ENCODE data around the gene RPLP2. TPM values are rescaled to one million over a fixed set of nuclear protein-coding genes. Genes with fewer than 3 reads are reported as not detected.

The RPLP2 gene
- total and polyA plus RNA-seq, 2 of the 4 experiments (the other 2 are of a cell fraction): 59.9 to 1,897 TPM

- Histone ChIP-seq H2BK20ac (ENCODE audit: low read depth, low read length) (no peak overlapping the region), H3K9ac (ENCODE audit: low read depth, low read length) (no peak overlapping the region), H3K4me3 (ENCODE audit: insufficient read depth, low read depth, low read length) (no peak overlapping the region), H4K8ac (ENCODE audit: low read depth in 2 of 2, low read length in 2 of 2) (no peak overlapping the region), H3K4me2 (ENCODE audit: low read depth, low read length) (no peak overlapping the region), H3K4ac (ENCODE audit: low read depth, low read length) (no peak overlapping the region), H3K56ac (ENCODE audit: extremely low read depth, insufficient read depth, low read length) (no peak overlapping the region), H3K27me3 (ENCODE audit: control insufficient read depth, insufficient read depth, low read length) (no peaks in the 10 kb centered on the region), H4K91ac (ENCODE audit: insufficient read depth, low read depth, low read length) (no peak overlapping the region), H2AFZ (replicated peaks; ENCODE audit: low read length, poor library complexity) (peak overlapping the region; percentile 14), H4K5ac (ENCODE audit: low read depth, low read length) (no peak overlapping the region), H2BK120ac (ENCODE audit: low read depth, low read length) (no peak overlapping the region), H3K18ac (ENCODE audit: low read depth, low read length) (no peak overlapping the region), H3K23ac (ENCODE audit: low read depth, low read length) (no peak overlapping the region), H2BK15ac (ENCODE audit: low read depth, low read length) (no peak overlapping the region), H2BK5ac (ENCODE audit: low read depth, low read length, poor library complexity, severe bottlenecking) (no peak overlapping the region), H3K4me1 (ENCODE audit: control insufficient read depth, insufficient read depth, low read length) (peaks cover 5% of the 10 kb centered on the region), H2AK5ac (ENCODE audit: low read depth, low read length) (no peak overlapping the region), H3K9me1 (ENCODE audit: insufficient read depth, low read length) (peaks cover 3% of the 10 kb centered on the region; the same call in 1 of the 2 replicates), H3K79me1 (ENCODE audit: low read depth in 1 of 2, low read length in 2 of 2) (peaks cover 4 to 50% of the 10 kb centered on the region in 2 experiments; a peak in 3 of 4 replicates), H3K36me3 (ENCODE audit: control insufficient read depth, insufficient read depth, low read length) (peaks cover 58% of the 10 kb centered on the region), H3K14ac (replicated peaks; ENCODE audit: low read depth, low read length) (no peak overlapping the region), H2AK9ac (replicated peaks; ENCODE audit: low read depth, low read length, poor library complexity) (no peak overlapping the region), H4K20me1 (ENCODE audit: insufficient read depth, low read length) (peaks cover 43% of the 10 kb centered on the region), H3K27ac (ENCODE audit: insufficient read depth, low read length) (no peak overlapping the region), H3K9me3 (ENCODE audit: control insufficient read depth, insufficient read depth, low read length) (no peaks in the 10 kb centered on the region)
- ATAC-seq (ENCODE audit: low read depth) (peak; percentile 47), DNase-seq (peak; percentile 36)
- intact Hi-C loops (cut with micrococcal nuclease) (no loop called here), dilution Hi-C loops (cut with HindIII; ENCODE audit: low sequenced_read_pairs, unreplicated experiment) (no loop called here), in situ Hi-C loops (cut with MboI; ENCODE audit: low sequenced_read_pairs) (no loop called here)
- WGBS, 2 experiments (ENCODE audit: extremely low coverage in 2 of 2, insufficient read length in 1 of 2): 62% methylated on average over 10 of the region's 19 CpGs; no CpG with 5 or more reads in 1 of the 2 experiments
- ChIA-PET CTCF (no interaction called here), POLR2A (ENCODE audit: unreplicated experiment) (no interaction called here)
- BruUV-seq (replicated peaks): no TSS peak
- TF ChIP-seq FOS (IDR thresholded peaks at IDR 0.05; ENCODE audit: low read depth, low read length) (no peak), CTCF (conservative IDR thresholded peaks at IDR 0.05; ENCODE audit: low read depth, low read length) (peak; percentile 50), SMC3 (IDR thresholded peaks at IDR 0.05; ENCODE audit: low read depth, low read length) (peak; percentile 22; the same call in 1 of the 2 replicates), POLR2A (IDR thresholded peaks at IDR 0.05; ENCODE audit: low read depth, low read length) (no peak), RAD21 (IDR thresholded peaks at IDR 0.05; ENCODE audit: low read length) (peak; percentile 57), USF2 (IDR thresholded peaks at IDR 0.05; ENCODE audit: low read depth, low read length) (no peak), RFX5 (IDR thresholded peaks at IDR 0.05; ENCODE audit: low read depth, low read length) (no peak), NFE2L2 (IDR thresholded peaks at IDR 0.05; ENCODE audit: low read depth, low read length) (no peak), MAZ (IDR thresholded peaks at IDR 0.05; ENCODE audit: borderline replicate concordance, low read depth, low read length) (no peak), CEBPB (IDR thresholded peaks at IDR 0.05; ENCODE audit: low read depth, low read length) (no peak), BHLHE40 (IDR thresholded peaks at IDR 0.05; ENCODE audit: low read depth, low read length) (no peak), RCOR1 (IDR thresholded peaks at IDR 0.05; ENCODE audit: insufficient replicate concordance, low read length) (no peak), MXI1 (IDR thresholded peaks at IDR 0.05; ENCODE audit: borderline replicate concordance, low read depth, low read length) (no peak), MAFK (IDR thresholded peaks at IDR 0.05; ENCODE audit: low read depth, low read length) (no peak), CHD1 (IDR thresholded peaks at IDR 0.05; ENCODE audit: low read depth, low read length) (no peak)
These were observed 44.6 kb upstream of the RPLP2 start for GRCh38 chr11:765025-765801.
